HEK293 (cell line): Measurements from ENCODE around the gene KBTBD2.

Experiments used
- CTCF ChIP-seq: fragments of 450-650 bp; formaldehyde crosslinking; IDR thresholded peaks from 2 replicates; pipeline ENCODE4 v1.5.1; 2016; ENCODE audit warnings: missing biosample characterization, missing genetic modification characterization
- SCRT2 ChIP-seq: fragments of 450-650 bp; formaldehyde crosslinking; IDR thresholded peaks from 2 replicates; pipeline ENCODE4 v1.5.1; 2016; ENCODE audit warnings: missing biosample characterization, missing genetic modification characterization
- ZBTB6 ChIP-seq: fragments of 450-650 bp; formaldehyde crosslinking; IDR thresholded peaks from 2 replicates; pipeline ENCODE4 v1.5.1; 2017; ENCODE audit warnings: missing biosample characterization, missing genetic modification characterization
- ZNF24 ChIP-seq: fragments of 450-650 bp; formaldehyde crosslinking; IDR thresholded peaks from 2 replicates; pipeline ENCODE4 v1.5.1; 2016; ENCODE audit warnings: missing biosample characterization, missing genetic modification characterization
- ZNF433 ChIP-seq: fragments of 450-650 bp; formaldehyde crosslinking; IDR thresholded peaks from 2 replicates; pipeline ENCODE4 v1.5.1; 2016; ENCODE audit warnings: missing biosample characterization, missing genetic modification characterization, low read depth

- TF ChIP-seq ZNF24 (tag by site-specific recombination) (no peak), CTCF (no peak), SCRT2 (tag by site-specific recombination) (no peak), ZBTB6 (tag by site-specific recombination) (no peak), ZNF433 (tag by site-specific recombination) (no peak)
These were observed 46.0 kb upstream of the KBTBD2 start for GRCh38 chr7:32937344-32938174.
